ENCODE data around the gene GPR31.

Gene GPR31

GRCh38 chr6:167112421-167112820 is 45.4 kb downstream of the GPR31 start:
- Histone ChIP-seq H3K36me3 (ENCODE audit: control insufficient read depth in 2 of 2, insufficient read depth in 1 of 2, low read length in 2 of 2) (no peaks in the 10 kb centered on the region), H3K4me3 (ENCODE audit: low read depth, low read length) (no peak overlapping the region), H3K4me1 (ENCODE audit: control insufficient read depth, insufficient read depth, low read length) (no peaks in the 10 kb centered on the region), H3K27ac (ENCODE audit: extremely low read depth, low read depth, low read length) (no peak overlapping the region), H3K9me3 (ENCODE audit: control insufficient read depth, insufficient read depth, low read depth, low read length) (no peaks in the 10 kb centered on the region)
- TF ChIP-seq ZNF169 (tag by site-specific recombination; IDR thresholded peaks at IDR 0.05) (no peak), ZNF837 (tag by site-specific recombination; IDR thresholded peaks at IDR 0.05) (no peak), TRIM28 (IDR thresholded peaks at IDR 0.05; ENCODE audit: borderline replicate concordance, low read length) (no peak), ZNF473 (tag by site-specific recombination; IDR thresholded peaks at IDR 0.05) (no peak), ZBTB21 (tag by site-specific recombination; IDR thresholded peaks at IDR 0.05) (no peak), KLF10 (tag by site-specific recombination; IDR thresholded peaks at IDR 0.05) (no peak), BCL11A (tag by site-specific recombination; IDR thresholded peaks at IDR 0.05; ENCODE audit: low read depth) (no peak), ZNF596 (tag by site-specific recombination; IDR thresholded peaks at IDR 0.05) (no peak), IKZF3 (tag by site-specific recombination; IDR thresholded peaks at IDR 0.05) (no peak)
- POLR2A ChIA-PET: no interaction called here
- CTCF ChIA-PET: no interaction called here

DNA sequence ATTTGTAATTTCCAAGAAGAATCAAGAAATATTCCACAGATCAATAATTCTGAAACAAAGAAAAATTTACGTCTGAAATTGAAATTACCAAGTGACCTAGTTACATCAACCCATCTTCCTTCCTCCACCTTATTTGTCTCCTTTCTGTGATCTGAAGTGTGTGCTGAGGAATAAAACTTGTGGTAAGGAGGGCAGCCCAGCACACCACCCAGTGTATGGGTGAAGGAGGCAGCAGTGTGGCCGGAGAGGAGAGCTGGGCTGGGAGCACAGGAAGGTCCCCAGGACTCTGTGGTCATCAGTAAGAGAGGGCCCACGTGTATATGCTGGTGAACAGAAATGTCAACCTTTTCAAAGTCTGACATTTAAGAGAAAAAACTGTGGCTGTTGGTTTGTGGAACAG is 46.2 kb downstream of the GPR31 start:
- POLR2A ChIA-PET: no interaction called here
- H3K27ac ChIP-seq (ENCODE audit: extremely low read depth, low read depth, low read length): no peak overlapping the region
- no peaks in the 10 kb centered on the region for H3K36me3 ChIP-seq (ENCODE audit: control insufficient read depth in 2 of 2, insufficient read depth in 1 of 2, low read length in 2 of 2)
- H3K9me3 ChIP-seq (ENCODE audit: control insufficient read depth, insufficient read depth, low read depth, low read length): no peaks in the 10 kb centered on the region
- H3K4me3 ChIP-seq (ENCODE audit: low read depth, low read length): no peak overlapping the region
- CTCF ChIA-PET: interaction anchor here (0.6 kb wide), 2 partner anchors 175 to 280 kb away, joined by 3 read pairs; no protein-coding TSS in a partner anchor
- TF ChIP-seq, protein P1, sequence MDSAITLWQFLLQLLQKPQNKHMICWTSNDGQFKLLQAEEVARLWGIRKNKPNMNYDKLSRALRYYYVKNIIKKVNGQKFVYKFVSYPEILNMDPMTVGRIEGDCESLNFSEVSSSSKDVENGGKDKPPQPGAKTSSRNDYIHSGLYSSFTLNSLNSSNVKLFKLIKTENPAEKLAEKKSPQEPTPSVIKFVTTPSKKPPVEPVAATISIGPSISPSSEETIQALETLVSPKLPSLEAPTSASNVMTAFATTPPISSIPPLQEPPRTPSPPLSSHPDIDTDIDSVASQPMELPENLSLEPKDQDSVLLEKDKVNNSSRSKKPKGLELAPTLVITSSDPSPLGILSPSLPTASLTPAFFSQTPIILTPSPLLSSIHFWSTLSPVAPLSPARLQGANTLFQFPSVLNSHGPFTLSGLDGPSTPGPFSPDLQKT (IDR thresholded peaks at IDR 0.05; ENCODE audit: borderline replicate concordance, low read depth, low read length): no peak
- no peaks in the 10 kb centered on the region for H3K4me1 ChIP-seq (ENCODE audit: control insufficient read depth, insufficient read depth, low read length)

DNA sequence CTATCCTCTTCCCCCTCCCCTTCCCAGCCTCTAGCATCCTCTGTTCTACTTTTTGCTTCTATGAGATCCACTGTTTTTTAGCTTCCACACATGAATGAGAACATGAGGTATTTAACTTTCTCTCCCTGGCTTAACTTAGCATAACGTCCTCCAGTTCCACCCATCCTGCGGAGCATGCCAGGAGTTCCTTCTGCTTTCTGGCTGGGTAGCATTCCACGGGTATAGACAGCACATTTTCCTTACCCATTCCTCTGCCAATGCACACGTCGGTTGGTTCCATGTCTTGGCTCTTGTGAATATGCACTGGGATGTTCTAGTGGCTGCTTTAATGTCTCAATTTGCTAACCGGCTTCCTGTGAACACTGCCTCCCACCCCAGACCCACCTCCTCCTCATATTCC is 48.1 kb downstream of the GPR31 start:
- CTCF ChIA-PET: interaction anchor here (1.8 kb wide), 1 partner anchor 32 kb away, joined by 8 read pairs; no protein-coding TSS in a partner anchor
- POLR2A ChIA-PET: no interaction called here
- Histone ChIP-seq H3K4me1 (ENCODE audit: control insufficient read depth, insufficient read depth, low read length) (no peaks in the 10 kb centered on the region), H3K9me3 (ENCODE audit: control insufficient read depth, insufficient read depth, low read depth, low read length) (no peaks in the 10 kb centered on the region), H3K4me3 (ENCODE audit: low read depth, low read length) (no peak overlapping the region), H3K27ac (ENCODE audit: extremely low read depth, low read depth, low read length) (no peak overlapping the region), H3K36me3 (ENCODE audit: control insufficient read depth in 2 of 2, insufficient read depth in 1 of 2, low read length in 2 of 2) (no peaks in the 10 kb centered on the region)
- TF ChIP-seq, protein P2, sequence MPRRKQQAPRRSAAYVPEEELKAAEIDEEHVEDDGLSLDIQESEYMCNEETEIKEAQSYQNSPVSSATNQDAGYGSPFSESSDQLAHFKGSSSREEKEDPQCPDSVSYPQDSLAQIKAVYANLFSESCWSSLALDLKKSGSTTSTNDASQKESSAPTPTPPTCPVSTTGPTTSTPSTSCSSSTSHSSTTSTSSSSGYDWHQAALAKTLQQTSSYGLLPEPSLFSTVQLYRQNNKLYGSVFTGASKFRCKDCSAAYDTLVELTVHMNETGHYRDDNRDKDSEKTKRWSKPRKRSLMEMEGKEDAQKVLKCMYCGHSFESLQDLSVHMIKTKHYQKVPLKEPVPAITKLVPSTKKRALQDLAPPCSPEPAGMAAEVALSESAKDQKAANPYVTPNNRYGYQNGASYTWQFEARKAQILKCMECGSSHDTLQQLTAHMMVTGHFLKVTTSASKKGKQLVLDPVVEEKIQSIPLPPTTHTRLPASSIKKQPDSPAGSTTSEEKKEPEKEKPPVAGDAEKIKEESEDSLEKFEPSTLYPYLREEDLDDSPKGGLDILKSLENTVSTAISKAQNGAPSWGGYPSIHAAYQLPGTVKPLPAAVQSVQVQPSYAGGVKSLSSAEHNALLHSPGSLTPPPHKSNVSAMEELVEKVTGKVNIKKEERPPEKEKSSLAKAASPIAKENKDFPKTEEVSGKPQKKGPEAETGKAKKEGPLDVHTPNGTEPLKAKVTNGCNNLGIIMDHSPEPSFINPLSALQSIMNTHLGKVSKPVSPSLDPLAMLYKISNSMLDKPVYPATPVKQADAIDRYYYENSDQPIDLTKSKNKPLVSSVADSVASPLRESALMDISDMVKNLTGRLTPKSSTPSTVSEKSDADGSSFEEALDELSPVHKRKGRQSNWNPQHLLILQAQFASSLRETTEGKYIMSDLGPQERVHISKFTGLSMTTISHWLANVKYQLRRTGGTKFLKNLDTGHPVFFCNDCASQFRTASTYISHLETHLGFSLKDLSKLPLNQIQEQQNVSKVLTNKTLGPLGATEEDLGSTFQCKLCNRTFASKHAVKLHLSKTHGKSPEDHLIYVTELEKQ (tag by site-specific recombination; IDR thresholded peaks at IDR 0.05; ENCODE audit: borderline replicate concordance): no peak
- TF ChIP-seq ZNF214 (tag by site-specific recombination; IDR thresholded peaks at IDR 0.05; ENCODE audit: borderline replicate concordance) (no peak), ZEB2 (tag by site-specific recombination; IDR thresholded peaks at IDR 0.05) (no peak), ZNF707 (tag by site-specific recombination; IDR thresholded peaks at IDR 0.05) (no peak), ZNF658 (tag by site-specific recombination; IDR thresholded peaks at IDR 0.05) (no peak), ZNF266 (tag by site-specific recombination; IDR thresholded peaks at IDR 0.05; ENCODE audit: low read depth) (no peak), ZNF621 (tag by site-specific recombination; IDR thresholded peaks at IDR 0.05) (no peak), ZBTB20 (tag by site-specific recombination; IDR thresholded peaks at IDR 0.05) (no peak), ZNF624 (tag by site-specific recombination; IDR thresholded peaks at IDR 0.05) (no peak), ZNF548 (tag by site-specific recombination; IDR thresholded peaks at IDR 0.05) (no peak), ZSCAN4 (tag by site-specific recombination; IDR thresholded peaks at IDR 0.05) (no peak), BCL6B (tag by site-specific recombination; IDR thresholded peaks at IDR 0.05) (no peak), ZNF133 (tag by site-specific recombination; IDR thresholded peaks at IDR 0.05) (no peak), ZNF350 (tag by site-specific recombination; IDR thresholded peaks at IDR 0.05) (no peak), ZNF792 (tag by site-specific recombination; IDR thresholded peaks at IDR 0.05) (no peak)
- TF ChIP-seq, protein P3, sequence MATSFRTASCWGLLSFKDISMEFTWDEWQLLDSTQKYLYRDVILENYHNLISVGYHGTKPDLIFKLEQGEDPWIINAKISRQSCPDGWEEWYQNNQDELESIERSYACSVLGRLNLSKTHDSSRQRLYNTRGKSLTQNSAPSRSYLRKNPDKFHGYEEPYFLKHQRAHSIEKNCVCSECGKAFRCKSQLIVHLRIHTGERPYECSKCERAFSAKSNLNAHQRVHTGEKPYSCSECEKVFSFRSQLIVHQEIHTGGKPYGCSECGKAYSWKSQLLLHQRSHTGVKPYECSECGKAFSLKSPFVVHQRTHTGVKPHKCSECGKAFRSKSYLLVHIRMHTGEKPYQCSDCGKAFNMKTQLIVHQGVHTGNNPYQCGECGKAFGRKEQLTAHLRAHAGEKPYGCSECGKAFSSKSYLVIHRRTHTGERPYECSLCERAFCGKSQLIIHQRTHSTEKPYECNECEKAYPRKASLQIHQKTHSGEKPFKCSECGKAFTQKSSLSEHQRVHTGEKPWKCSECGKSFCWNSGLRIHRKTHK (tag by site-specific recombination; IDR thresholded peaks at IDR 0.05): no peak
